ENCODE results near the gene PCLO.
"Not testable (repeated sequence)": the region's sequence is repeated elsewhere in the genome, so short reads cannot be mapped to it uniquely, and the experiment has no call there.

Gene PCLO

DNA sequence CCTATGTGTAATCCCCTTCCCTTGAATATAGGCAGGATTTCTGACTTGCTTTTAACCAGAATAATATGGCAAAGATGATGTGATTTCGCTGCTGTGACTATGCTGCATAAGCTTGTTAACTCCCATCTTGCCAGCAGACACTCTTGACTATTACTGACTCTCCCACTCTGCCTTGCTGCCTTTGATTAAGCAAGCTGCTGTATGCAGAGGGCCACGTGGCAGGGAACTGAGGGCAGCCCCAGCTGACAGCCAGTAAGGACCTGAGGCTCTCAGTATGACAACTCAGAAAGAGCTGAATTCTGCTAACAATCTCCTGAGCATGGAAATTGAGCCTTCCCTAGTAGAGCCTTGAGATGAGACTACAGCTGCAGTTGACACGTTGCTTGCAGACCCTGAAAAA is 439.7 kb downstream of the PCLO start:
- DNase-seq = no peak

GRCh38 chr7:82715344-82715743 is 447.3 kb downstream of the PCLO start:
- DNase-seq = no peak

DNA sequence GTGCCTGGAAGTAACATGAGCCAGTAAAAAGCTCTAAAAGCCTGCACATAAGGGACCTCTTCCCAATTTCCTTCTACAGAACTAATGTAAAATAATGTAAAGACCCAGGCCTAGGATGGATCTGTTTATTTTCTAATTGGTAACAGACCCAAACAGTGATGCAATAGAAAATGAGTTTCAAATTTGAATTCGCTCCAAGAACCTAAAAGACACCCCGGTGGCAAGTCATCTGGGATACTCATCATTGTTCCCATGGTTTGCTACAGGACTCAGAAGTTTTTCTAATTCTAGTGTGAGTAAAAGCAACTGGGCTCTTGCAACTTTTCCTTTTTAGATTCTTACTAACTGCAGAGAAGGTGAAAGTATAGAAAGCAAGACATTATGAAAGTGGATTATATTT is 447.8 kb downstream of the PCLO start:
- no peak for DNase-seq

- no peak for DNase-seq
Measured at GRCh38 chr7:82713506-82713905, 449.2 kb downstream of the PCLO start.

- DNase-seq = not testable (repeated sequence)
Measured at GRCh38 chr7:82706344-82706743, 456.3 kb downstream of the PCLO start.

DNA sequence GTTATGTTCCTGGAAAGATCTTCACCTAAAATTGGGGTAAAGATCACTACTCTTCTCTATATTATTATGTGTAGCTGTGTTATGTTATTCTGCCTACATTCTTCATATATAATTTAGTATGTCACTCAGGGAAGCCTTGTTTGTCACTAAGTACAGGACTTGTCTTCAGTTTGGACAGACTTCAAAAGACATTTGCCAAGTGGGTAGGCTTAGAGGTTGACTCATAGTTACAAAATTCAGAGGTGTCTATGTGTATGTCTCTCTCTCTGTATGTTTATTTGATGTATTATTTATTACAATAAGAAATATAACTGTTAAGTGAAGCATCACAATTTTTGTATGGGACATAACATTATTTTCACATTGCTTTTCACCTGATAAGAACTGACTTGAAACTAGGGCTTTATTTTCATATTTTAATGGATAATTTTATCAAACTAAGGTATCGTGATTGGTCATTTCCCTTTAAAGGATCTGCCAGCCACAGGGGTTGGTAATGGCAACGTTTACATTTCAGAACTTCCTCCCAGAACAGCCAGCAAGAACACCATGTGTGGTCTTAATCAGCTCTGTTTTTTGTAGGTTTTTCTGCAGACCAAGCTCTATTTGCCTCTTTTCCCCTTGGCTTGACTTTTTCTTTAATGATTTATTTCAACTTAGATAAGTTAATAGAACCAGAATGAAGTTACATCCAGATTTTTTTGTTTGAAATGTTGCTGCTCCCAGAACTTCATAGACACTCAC is 457.0 kb downstream of the PCLO start:
- no peak for DNase-seq

DNA sequence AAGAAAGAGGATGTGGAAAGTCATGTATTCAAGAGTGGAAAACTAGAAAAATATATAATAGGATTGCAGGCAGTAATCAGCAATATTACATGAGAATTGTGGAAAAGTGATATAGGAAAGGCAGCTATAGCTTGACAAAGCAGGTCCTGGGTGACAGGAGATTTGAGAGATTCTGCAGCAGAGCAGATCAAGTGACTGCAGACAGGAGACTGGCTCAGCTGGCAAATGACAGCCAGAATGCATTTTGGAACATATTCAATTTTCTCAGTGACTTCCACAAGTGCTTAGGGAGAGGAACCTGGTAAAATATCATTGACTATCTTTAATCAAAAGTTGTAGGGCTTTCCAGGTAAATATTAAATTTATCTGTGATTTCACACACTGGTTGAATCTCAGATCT is 458.6 kb downstream of the PCLO start:
- no peak for DNase-seq
